ENCODE measurements around the gene SIK3. TPM values are rescaled to one million over a fixed set of nuclear protein-coding genes. Genes with fewer than 3 reads are reported as not detected.

SIK3 gene
- total RNA-seq, 1 donor from 2014 or later: 88.4 TPM

GRCh38 chr11:117107701-117108590 lies 9.7 kb upstream of the SIK3 start:
- no peak overlapping the region for H3K4me3 Mint-ChIP-seq
- ChIA-PET POLR2A (no interaction called here), CTCF (interaction anchor here (0.9 to 1.6 kb wide), 2 partner anchors 181 to 239 kb away, joined by 3 to 4 read pairs; no protein-coding TSS in a partner anchor)
- intact Hi-C loops (cut with micrococcal nuclease): no loop called here
- TF ChIP-seq, protein P1, sequence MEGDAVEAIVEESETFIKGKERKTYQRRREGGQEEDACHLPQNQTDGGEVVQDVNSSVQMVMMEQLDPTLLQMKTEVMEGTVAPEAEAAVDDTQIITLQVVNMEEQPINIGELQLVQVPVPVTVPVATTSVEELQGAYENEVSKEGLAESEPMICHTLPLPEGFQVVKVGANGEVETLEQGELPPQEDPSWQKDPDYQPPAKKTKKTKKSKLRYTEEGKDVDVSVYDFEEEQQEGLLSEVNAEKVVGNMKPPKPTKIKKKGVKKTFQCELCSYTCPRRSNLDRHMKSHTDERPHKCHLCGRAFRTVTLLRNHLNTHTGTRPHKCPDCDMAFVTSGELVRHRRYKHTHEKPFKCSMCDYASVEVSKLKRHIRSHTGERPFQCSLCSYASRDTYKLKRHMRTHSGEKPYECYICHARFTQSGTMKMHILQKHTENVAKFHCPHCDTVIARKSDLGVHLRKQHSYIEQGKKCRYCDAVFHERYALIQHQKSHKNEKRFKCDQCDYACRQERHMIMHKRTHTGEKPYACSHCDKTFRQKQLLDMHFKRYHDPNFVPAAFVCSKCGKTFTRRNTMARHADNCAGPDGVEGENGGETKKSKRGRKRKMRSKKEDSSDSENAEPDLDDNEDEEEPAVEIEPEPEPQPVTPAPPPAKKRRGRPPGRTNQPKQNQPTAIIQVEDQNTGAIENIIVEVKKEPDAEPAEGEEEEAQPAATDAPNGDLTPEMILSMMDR (IDR thresholded peaks at IDR 0.05): no peak
- ATAC-seq (ENCODE audit: low read depth) (no peak), DNase-seq (no peak)
- H3K9me3 Mint-ChIP-seq: no peaks in the 10 kb centered on the region
- H3K36me3 Mint-ChIP-seq (ENCODE audit: low read depth): no peaks in the 10 kb centered on the region
- H3K27ac Mint-ChIP-seq: no peak overlapping the region
- H3K4me1 Mint-ChIP-seq: peaks cover 4% of the 10 kb centered on the region
- H3K27me3 Mint-ChIP-seq: no peaks in the 10 kb centered on the region

- intact Hi-C loops (cut with micrococcal nuclease): no loop called here
- Mint-ChIP-seq H3K36me3 (ENCODE audit: low read depth) (peaks cover 7% of the 10 kb centered on the region), H3K9me3 (no peaks in the 10 kb centered on the region), H3K4me3 (no peak overlapping the region), H3K27ac (no peak overlapping the region), H3K4me1 (peaks cover 36% of the 10 kb centered on the region), H3K27me3 (no peaks in the 10 kb centered on the region)
- POLR2A ChIA-PET: interaction anchor here (0.6 to 1.4 kb wide), 2 partner anchors 220 to 259 kb away, joined by 3 to 6 read pairs; no protein-coding TSS in a partner anchor
- DNase-seq: no peak
- CTCF ChIA-PET: interaction anchor here (1.0 to 3.3 kb wide), 2 partner anchors 174 to 221 kb away, joined by 4 to 31 read pairs; no protein-coding TSS in a partner anchor
- no peak for ATAC-seq (ENCODE audit: low read depth)
- TF ChIP-seq, protein P1 (IDR thresholded peaks at IDR 0.05): no peak
Measured at GRCh38 chr11:117100556-117100955, 2.3 kb upstream of the SIK3 start.

DNA sequence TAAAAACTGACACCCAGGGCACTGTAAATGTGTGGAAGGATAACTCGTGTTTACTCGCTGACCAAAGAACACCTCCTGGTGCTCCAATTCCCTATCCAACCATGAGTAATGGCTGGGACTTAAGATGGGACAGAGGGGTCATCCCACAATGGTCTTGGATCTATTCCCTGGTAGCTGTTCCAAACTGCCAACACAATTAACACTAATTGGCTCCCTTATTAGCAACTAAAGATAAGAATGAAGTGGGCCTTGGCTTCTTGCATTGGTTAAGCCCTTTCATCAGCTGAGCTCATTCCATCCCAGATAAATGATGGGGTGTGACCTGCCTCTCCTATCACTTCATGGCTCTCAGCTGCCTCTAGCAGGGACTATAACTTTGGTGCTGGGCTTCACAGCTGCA lies 1.5 kb upstream of the SIK3 start:
- CTCF ChIA-PET: interaction anchor here (0.6 to 3.3 kb wide), 10 partner anchors 22 to 229 kb away, joined by 3 to 31 read pairs (median 4); no protein-coding TSS in a partner anchor
- DNase-seq (no peak), ATAC-seq (ENCODE audit: low read depth) (no peak)
- Mint-ChIP-seq H3K27me3 (no peaks in the 10 kb centered on the region), H3K4me1 (peaks cover 44% of the 10 kb centered on the region), H3K4me3 (peak overlapping the region; percentile 91), H3K36me3 (ENCODE audit: low read depth) (peaks cover 7% of the 10 kb centered on the region), H3K9me3 (no peaks in the 10 kb centered on the region), H3K27ac (peak overlapping the region; percentile 97)
- POLR2A ChIA-PET: interaction anchor here (1.3 to 2.0 kb wide), 4 partner anchors 170 to 219 kb away, joined by 3 to 6 read pairs (median 5); no protein-coding TSS in a partner anchor
- intact Hi-C loops (cut with micrococcal nuclease): loop anchor here (2.0 to 5.0 kb wide), 5 partner anchors 43 to 327 kb away; partner anchors contain the start of genes BUD13, PAFAH1B2 and ZPR1
- TF ChIP-seq, protein P1 (IDR thresholded peaks at IDR 0.05): no peak

DNA sequence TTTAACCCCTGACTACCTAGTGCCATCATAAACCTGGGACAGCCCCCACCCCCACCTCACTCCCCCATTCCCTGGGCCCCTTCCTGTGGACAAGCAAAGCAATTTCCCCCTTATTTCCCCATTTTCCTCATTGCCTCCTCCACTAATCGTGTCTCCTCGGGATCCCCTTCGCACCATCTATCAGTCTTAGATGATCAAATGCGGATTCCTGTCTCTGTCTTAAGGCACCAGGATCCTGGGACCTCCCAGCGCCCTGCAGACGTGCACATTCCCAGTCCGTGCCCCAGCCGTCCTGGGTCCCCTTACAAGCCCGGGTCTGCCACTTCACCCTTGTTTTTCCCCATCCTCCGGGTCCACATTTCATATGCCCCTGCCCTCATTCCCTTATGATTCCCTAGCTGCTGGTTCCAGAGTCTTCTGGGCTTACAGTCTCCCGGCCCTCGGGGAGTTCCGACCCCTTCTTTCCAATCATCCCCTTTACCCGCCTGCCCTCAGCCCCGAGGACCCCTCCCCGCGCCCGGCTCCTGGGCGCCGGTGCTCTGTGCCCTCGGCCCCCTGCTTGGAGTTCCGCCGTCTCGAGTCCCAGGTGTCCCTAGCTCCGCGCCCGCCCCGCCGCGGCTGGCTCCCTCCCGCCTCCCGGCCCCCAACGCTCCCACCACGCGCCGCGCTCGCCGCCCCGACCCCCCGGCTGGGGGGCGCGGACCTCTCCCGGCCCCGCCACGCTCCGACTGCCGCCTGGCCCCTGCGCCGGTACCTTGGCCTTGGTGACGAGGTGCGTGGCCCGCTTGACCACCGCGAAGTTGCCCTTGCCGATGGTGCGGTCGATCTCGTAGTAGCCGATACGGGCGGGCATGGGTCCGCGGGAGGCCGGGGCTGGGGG lies 599 bp downstream of the SIK3 start:
- DNase-seq: no peak
- Mint-ChIP-seq H3K4me3 (peak overlapping the region; percentile 95), H3K36me3 (ENCODE audit: low read depth) (peaks cover 8% of the 10 kb centered on the region), H3K27ac (peak overlapping the region; percentile 94), H3K27me3 (no peaks in the 10 kb centered on the region), H3K4me1 (peaks cover 63% of the 10 kb centered on the region), H3K9me3 (no peaks in the 10 kb centered on the region)
- ChIA-PET POLR2A (interaction anchor here (0.6 to 2.7 kb wide), 22 partner anchors 34 to 1958 kb away, joined by 3 to 18 read pairs (median 3); partner anchors contain the start of genes PAFAH1B2 and SIDT2), CTCF (interaction anchor here (0.9 to 3.3 kb wide), 11 partner anchors 72 to 306 kb away, joined by 3 to 31 read pairs (median 3); partner anchors contain the start of gene APOA5)
- intact Hi-C loops (cut with micrococcal nuclease): loop anchor here (1.0 to 5.0 kb wide), 11 partner anchors 19 to 325 kb away; partner anchors contain the start of genes BUD13, PAFAH1B2 and ZPR1
- ATAC-seq (ENCODE audit: low read depth): peak; percentile 22
- TF ChIP-seq, protein P1 (IDR thresholded peaks at IDR 0.05): no peak
